Duodenal mucosa (tissue), 2 donors: ENCODE measurements around the gene NUTM2A.
"Not testable (repeated sequence)": the region's sequence is repeated elsewhere in the genome, so short reads cannot be mapped to it uniquely, and the experiment has no call there.

Source experiments
- H3K27ac ChIP-seq: one replicate; pipeline ENCODE4 v1.7.0; 2013; ENCODE audit warnings: low read depth, low read length
- H3K27me3 ChIP-seq, 2 donors: one replicate each; pipeline ENCODE4 v1.7.0; 2013; ENCODE audit warnings: low read length in 2 of 2, control low read depth in 1 of 2; ENCODE audit not compliant: insufficient read depth in 2 of 2, control insufficient read depth in 1 of 2
- H3K36me3 ChIP-seq, 2 donors: one replicate each; pipeline ENCODE4 v1.7.0; 2013; ENCODE audit warnings: low read length in 2 of 2, control low read depth in 1 of 2; ENCODE audit not compliant: insufficient read depth in 2 of 2, control insufficient read depth in 1 of 2
- H3K4me1 ChIP-seq, 2 donors: one replicate each; pipeline ENCODE4 v1.7.0; 2013; ENCODE audit warnings: low read length in 2 of 2, control low read depth in 1 of 2; ENCODE audit not compliant: insufficient read depth in 2 of 2, control insufficient read depth in 1 of 2
- H3K4me3 ChIP-seq, 2 donors: one replicate each; pipeline ENCODE4 v1.7.0; 2013; ENCODE audit warnings: low read length in 2 of 2, low read depth in 1 of 2
- H3K9ac ChIP-seq, 2 donors: one replicate each; pipeline ENCODE4 v1.7.0; 2013; ENCODE audit warnings: low read length in 2 of 2, low read depth in 1 of 2
- H3K9me3 ChIP-seq, 2 donors: one replicate each; pipeline ENCODE4 v1.7.0; 2013; ENCODE audit warnings: low read length in 2 of 2, control low read depth in 1 of 2; ENCODE audit not compliant: control insufficient read depth in 1 of 2

The NUTM2A gene

GRCh38 chr10:87211848-87212247, 13.4 kb upstream of the NUTM2A start:
- not testable (repeated sequence) for H3K9ac ChIP-seq, H3K4me1 ChIP-seq, H3K27ac ChIP-seq, H3K27me3 ChIP-seq, H3K36me3 ChIP-seq, H3K4me3 ChIP-seq, H3K9me3 ChIP-seq

GRCh38 chr10:87213150-87213765, 12.0 kb upstream of the NUTM2A start:
- H3K27me3 ChIP-seq, H3K36me3 ChIP-seq, H3K9me3 ChIP-seq, H3K9ac ChIP-seq, H3K27ac ChIP-seq, H3K4me1 ChIP-seq, H3K4me3 ChIP-seq: not testable (repeated sequence)

GRCh38 chr10:87213806-87214205, 11.4 kb upstream of the NUTM2A start:
- H3K36me3 ChIP-seq, H3K9ac ChIP-seq, H3K9me3 ChIP-seq, H3K4me1 ChIP-seq, H3K27ac ChIP-seq, H3K27me3 ChIP-seq, H3K4me3 ChIP-seq: not testable (repeated sequence)

GRCh38 chr10:87216120-87216519, 9.1 kb upstream of the NUTM2A start:
- H3K27ac ChIP-seq = not testable (repeated sequence)

GRCh38 chr10:87219370-87219769, 5.9 kb upstream of the NUTM2A start:
- not testable (repeated sequence) for H3K9ac ChIP-seq, H3K27ac ChIP-seq, H3K9me3 ChIP-seq, H3K4me1 ChIP-seq, H3K27me3 ChIP-seq, H3K36me3 ChIP-seq, H3K4me3 ChIP-seq

More at GRCh38 chr10:87216120-87216519, 9.1 kb upstream of the NUTM2A start:
- not testable (repeated sequence) for H3K27me3 ChIP-seq, H3K9ac ChIP-seq, H3K9me3 ChIP-seq, H3K4me3 ChIP-seq, H3K4me1 ChIP-seq, H3K36me3 ChIP-seq

- not testable (repeated sequence) for H3K9ac ChIP-seq, H3K9me3 ChIP-seq, H3K27me3 ChIP-seq, H3K4me1 ChIP-seq, H3K27ac ChIP-seq, H3K4me3 ChIP-seq, H3K36me3 ChIP-seq
These were observed 2.5 kb upstream of the NUTM2A start for GRCh38 chr10:87222789-87223188.

GRCh38 chr10:87228247-87228646, 3.0 kb downstream of the NUTM2A start:
- H3K27ac ChIP-seq, H3K9me3 ChIP-seq, H3K9ac ChIP-seq, H3K27me3 ChIP-seq, H3K4me1 ChIP-seq, H3K36me3 ChIP-seq, H3K4me3 ChIP-seq: not testable (repeated sequence)

GRCh38 chr10:87229211-87229610, 4.0 kb downstream of the NUTM2A start:
- not testable (repeated sequence) for H3K4me1 ChIP-seq, H3K9me3 ChIP-seq, H3K9ac ChIP-seq, H3K27me3 ChIP-seq, H3K27ac ChIP-seq, H3K4me3 ChIP-seq, H3K36me3 ChIP-seq

GRCh38 chr10:87234854-87235253, 9.6 kb downstream of the NUTM2A start:
- not testable (repeated sequence) for H3K27ac ChIP-seq, H3K36me3 ChIP-seq, H3K4me1 ChIP-seq

GRCh38 chr10:87237244-87237643, 12.0 kb downstream of the NUTM2A start:
- H3K9me3 ChIP-seq, H3K4me3 ChIP-seq, H3K36me3 ChIP-seq, H3K9ac ChIP-seq, H3K27ac ChIP-seq, H3K27me3 ChIP-seq, H3K4me1 ChIP-seq: not testable (repeated sequence)

More at GRCh38 chr10:87234854-87235253, 9.6 kb downstream of the NUTM2A start:
- not testable (repeated sequence) for H3K27me3 ChIP-seq, H3K4me3 ChIP-seq, H3K9me3 ChIP-seq, H3K9ac ChIP-seq

- H3K4me1 ChIP-seq, H3K9me3 ChIP-seq, H3K9ac ChIP-seq, H3K36me3 ChIP-seq, H3K4me3 ChIP-seq, H3K27me3 ChIP-seq, H3K27ac ChIP-seq: not testable (repeated sequence)
These were observed 14.1 kb downstream of the NUTM2A start for GRCh38 chr10:87239346-87239808.
